ENCODE measurements around the gene GGT7. TPM values are rescaled to one million over a fixed set of nuclear protein-coding genes. Genes with fewer than 3 reads are reported as not detected.

Gene GGT7
- total and polyA plus RNA-seq, 2 of the 4 experiments (the other 2 are of a cell fraction), result 3.4 to 25.9 TPM

DNA sequence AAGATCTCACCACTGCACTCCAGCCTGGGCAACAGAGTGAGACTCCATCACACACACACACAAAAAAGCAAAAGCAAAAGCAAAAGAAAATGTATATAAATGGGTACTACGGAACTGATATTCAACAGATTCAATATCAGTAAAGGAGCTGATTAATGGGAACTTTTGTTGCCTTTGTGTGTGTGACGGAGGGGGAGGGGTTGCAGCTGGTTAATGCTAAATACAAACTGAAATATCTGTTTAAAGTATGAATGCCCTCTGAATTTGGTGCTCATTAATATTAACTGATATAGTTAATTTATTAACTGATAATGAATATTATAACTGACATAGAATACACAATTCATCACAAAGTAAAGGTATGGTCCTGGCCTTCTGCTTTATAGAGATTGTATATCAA lies 55.6 kb downstream of the GGT7 start:
- TF ChIP-seq RCOR1 (IDR thresholded peaks at IDR 0.05; ENCODE audit: insufficient replicate concordance, low read length) (no peak), CHD1 (IDR thresholded peaks at IDR 0.05; ENCODE audit: low read depth, low read length) (no peak), POLR2A (IDR thresholded peaks at IDR 0.05; ENCODE audit: low read depth, low read length) (no peak), BHLHE40 (IDR thresholded peaks at IDR 0.05; ENCODE audit: low read depth, low read length) (no peak), MAZ (IDR thresholded peaks at IDR 0.05; ENCODE audit: borderline replicate concordance, low read depth, low read length) (no peak), RAD21 (IDR thresholded peaks at IDR 0.05; ENCODE audit: low read length) (no peak)
- Histone ChIP-seq H3K4me2 (ENCODE audit: low read depth, low read length) (no peak overlapping the region), H4K5ac (ENCODE audit: low read depth, low read length) (no peak overlapping the region), H3K23ac (ENCODE audit: low read depth, low read length) (no peak overlapping the region), H3K56ac (ENCODE audit: extremely low read depth, insufficient read depth, low read length) (no peak overlapping the region), H4K91ac (ENCODE audit: insufficient read depth, low read depth, low read length) (no peak overlapping the region), H3K9me3 (ENCODE audit: control insufficient read depth, insufficient read depth, low read length) (no peaks in the 10 kb centered on the region), H2AFZ (replicated peaks; ENCODE audit: low read length, poor library complexity) (no peak overlapping the region), H2BK5ac (ENCODE audit: low read depth, low read length, poor library complexity, severe bottlenecking) (no peak overlapping the region), H3K79me1 (ENCODE audit: low read depth in 1 of 2, low read length in 2 of 2) (peaks cover 35 to 79% of the 10 kb centered on the region in 2 experiments), H3K14ac (replicated peaks; ENCODE audit: low read depth, low read length) (no peak overlapping the region), H3K4me1 (ENCODE audit: control insufficient read depth, insufficient read depth, low read length) (peaks cover 3% of the 10 kb centered on the region), H3K27ac (ENCODE audit: insufficient read depth, low read length) (no peak overlapping the region), H2BK15ac (ENCODE audit: low read depth, low read length) (no peak overlapping the region), H3K4ac (ENCODE audit: low read depth, low read length) (no peak overlapping the region), H2BK120ac (ENCODE audit: low read depth, low read length) (no peak overlapping the region), H2AK9ac (replicated peaks; ENCODE audit: low read depth, low read length, poor library complexity) (no peak overlapping the region), H3K36me3 (ENCODE audit: control insufficient read depth, insufficient read depth, low read length) (no peaks in the 10 kb centered on the region), H3K27me3 (ENCODE audit: control insufficient read depth, insufficient read depth, low read length) (no peaks in the 10 kb centered on the region), H4K20me1 (ENCODE audit: insufficient read depth, low read length) (peaks cover 82% of the 10 kb centered on the region), H3K18ac (ENCODE audit: low read depth, low read length) (no peak overlapping the region), H2BK20ac (ENCODE audit: low read depth, low read length) (no peak overlapping the region), H3K4me3 (ENCODE audit: insufficient read depth, low read depth, low read length) (no peak overlapping the region), H4K8ac (ENCODE audit: low read depth in 2 of 2, low read length in 2 of 2) (no peak overlapping the region), H3K9me1 (ENCODE audit: insufficient read depth, low read length) (peaks cover 24% of the 10 kb centered on the region), H2AK5ac (ENCODE audit: low read depth, low read length) (no peak overlapping the region), H3K9ac (ENCODE audit: low read depth, low read length) (no peak overlapping the region)
- ATAC-seq (ENCODE audit: low read depth) (no peak), DNase-seq (no peak)
- in situ Hi-C loops (cut with MboI; ENCODE audit: low sequenced_read_pairs), result no loop called here
- no TSS peak for BruUV-seq (replicated peaks)
- intact Hi-C loops (cut with micrococcal nuclease), result no loop called here
- dilution Hi-C loops (cut with HindIII; ENCODE audit: low sequenced_read_pairs, unreplicated experiment), result no loop called here
- WGBS, 2 experiments (ENCODE audit: extremely low coverage in 2 of 2, insufficient read length in 1 of 2), result no CpG with 5 or more reads among the region's 2 CpGs
- ChIA-PET POLR2A (ENCODE audit: unreplicated experiment) (no interaction called here), CTCF (interaction anchor here (1.3 kb wide), 1 partner anchor 18 kb away, joined by 3 read pairs; no protein-coding TSS in a partner anchor)
